GM23338 (cell line): Measurements from ENCODE around the gene USP32. TPM values are rescaled to one million over a fixed set of nuclear protein-coding genes. Genes with fewer than 3 reads are reported as not detected.

Source experiments
- ETS1 ChIP-seq: IDR thresholded peaks from 2 replicates; pipeline ENCODE4 v1.6.1; 2016; ENCODE audit warnings: antibody characterized with exemption
- EZH2 ChIP-seq: fragments of 200-600 bp; sonication (generic); IDR thresholded peaks from one replicate; pipeline ENCODE4 v1.8.0; 2017; ENCODE audit warnings: antibody characterized with exemption, mild to moderate bottlenecking, low read depth; ENCODE audit not compliant: unreplicated experiment
- polyA plus RNA-seq: library from polyadenylated mRNA; unstranded; fragments of >200 nt; fragmentation: Nextera tagmentation; extraction: Ambion mirVana; gene quantifications from 2 replicates; pipeline ENCODE4 v1.2.1, GENCODE V29; 2016
- total RNA-seq: library from RNA; depleted of rRNA; stranded (reverse); fragments of >200 nt; shearing (Covaris generic); gene quantifications from 2 replicates; pipeline ENCODE4 v1.2.3, GENCODE V29; 2014
- TF ChIP-seq, protein P1 (sequence below): IDR thresholded peaks from one replicate; pipeline ENCODE4 v1.6.1; 2018; ENCODE audit warnings: antibody characterized with exemption; ENCODE audit not compliant: unreplicated experiment
- TF ChIP-seq, protein P2 (sequence below): fragments of 250-450 bp; sonication (Bioruptor Pico); IDR thresholded peaks from 2 replicates; pipeline ENCODE4 v1.5.0; 2020; ENCODE audit warnings: mild to moderate bottlenecking, moderate library complexity

Gene USP32
- total and polyA plus RNA-seq, 2 experiments from 2014 or later: 43.6 to 129 TPM

GRCh38 chr17:60174035-60174434 is 217.9 kb downstream of the USP32 start (continued):
- TF ChIP-seq, protein P1, sequence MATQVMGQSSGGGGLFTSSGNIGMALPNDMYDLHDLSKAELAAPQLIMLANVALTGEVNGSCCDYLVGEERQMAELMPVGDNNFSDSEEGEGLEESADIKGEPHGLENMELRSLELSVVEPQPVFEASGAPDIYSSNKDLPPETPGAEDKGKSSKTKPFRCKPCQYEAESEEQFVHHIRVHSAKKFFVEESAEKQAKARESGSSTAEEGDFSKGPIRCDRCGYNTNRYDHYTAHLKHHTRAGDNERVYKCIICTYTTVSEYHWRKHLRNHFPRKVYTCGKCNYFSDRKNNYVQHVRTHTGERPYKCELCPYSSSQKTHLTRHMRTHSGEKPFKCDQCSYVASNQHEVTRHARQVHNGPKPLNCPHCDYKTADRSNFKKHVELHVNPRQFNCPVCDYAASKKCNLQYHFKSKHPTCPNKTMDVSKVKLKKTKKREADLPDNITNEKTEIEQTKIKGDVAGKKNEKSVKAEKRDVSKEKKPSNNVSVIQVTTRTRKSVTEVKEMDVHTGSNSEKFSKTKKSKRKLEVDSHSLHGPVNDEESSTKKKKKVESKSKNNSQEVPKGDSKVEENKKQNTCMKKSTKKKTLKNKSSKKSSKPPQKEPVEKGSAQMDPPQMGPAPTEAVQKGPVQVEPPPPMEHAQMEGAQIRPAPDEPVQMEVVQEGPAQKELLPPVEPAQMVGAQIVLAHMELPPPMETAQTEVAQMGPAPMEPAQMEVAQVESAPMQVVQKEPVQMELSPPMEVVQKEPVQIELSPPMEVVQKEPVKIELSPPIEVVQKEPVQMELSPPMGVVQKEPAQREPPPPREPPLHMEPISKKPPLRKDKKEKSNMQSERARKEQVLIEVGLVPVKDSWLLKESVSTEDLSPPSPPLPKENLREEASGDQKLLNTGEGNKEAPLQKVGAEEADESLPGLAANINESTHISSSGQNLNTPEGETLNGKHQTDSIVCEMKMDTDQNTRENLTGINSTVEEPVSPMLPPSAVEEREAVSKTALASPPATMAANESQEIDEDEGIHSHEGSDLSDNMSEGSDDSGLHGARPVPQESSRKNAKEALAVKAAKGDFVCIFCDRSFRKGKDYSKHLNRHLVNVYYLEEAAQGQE: no peak
- TF ChIP-seq EZH2 (no peak), ETS1 (no peak)
- TF ChIP-seq, protein P2, sequence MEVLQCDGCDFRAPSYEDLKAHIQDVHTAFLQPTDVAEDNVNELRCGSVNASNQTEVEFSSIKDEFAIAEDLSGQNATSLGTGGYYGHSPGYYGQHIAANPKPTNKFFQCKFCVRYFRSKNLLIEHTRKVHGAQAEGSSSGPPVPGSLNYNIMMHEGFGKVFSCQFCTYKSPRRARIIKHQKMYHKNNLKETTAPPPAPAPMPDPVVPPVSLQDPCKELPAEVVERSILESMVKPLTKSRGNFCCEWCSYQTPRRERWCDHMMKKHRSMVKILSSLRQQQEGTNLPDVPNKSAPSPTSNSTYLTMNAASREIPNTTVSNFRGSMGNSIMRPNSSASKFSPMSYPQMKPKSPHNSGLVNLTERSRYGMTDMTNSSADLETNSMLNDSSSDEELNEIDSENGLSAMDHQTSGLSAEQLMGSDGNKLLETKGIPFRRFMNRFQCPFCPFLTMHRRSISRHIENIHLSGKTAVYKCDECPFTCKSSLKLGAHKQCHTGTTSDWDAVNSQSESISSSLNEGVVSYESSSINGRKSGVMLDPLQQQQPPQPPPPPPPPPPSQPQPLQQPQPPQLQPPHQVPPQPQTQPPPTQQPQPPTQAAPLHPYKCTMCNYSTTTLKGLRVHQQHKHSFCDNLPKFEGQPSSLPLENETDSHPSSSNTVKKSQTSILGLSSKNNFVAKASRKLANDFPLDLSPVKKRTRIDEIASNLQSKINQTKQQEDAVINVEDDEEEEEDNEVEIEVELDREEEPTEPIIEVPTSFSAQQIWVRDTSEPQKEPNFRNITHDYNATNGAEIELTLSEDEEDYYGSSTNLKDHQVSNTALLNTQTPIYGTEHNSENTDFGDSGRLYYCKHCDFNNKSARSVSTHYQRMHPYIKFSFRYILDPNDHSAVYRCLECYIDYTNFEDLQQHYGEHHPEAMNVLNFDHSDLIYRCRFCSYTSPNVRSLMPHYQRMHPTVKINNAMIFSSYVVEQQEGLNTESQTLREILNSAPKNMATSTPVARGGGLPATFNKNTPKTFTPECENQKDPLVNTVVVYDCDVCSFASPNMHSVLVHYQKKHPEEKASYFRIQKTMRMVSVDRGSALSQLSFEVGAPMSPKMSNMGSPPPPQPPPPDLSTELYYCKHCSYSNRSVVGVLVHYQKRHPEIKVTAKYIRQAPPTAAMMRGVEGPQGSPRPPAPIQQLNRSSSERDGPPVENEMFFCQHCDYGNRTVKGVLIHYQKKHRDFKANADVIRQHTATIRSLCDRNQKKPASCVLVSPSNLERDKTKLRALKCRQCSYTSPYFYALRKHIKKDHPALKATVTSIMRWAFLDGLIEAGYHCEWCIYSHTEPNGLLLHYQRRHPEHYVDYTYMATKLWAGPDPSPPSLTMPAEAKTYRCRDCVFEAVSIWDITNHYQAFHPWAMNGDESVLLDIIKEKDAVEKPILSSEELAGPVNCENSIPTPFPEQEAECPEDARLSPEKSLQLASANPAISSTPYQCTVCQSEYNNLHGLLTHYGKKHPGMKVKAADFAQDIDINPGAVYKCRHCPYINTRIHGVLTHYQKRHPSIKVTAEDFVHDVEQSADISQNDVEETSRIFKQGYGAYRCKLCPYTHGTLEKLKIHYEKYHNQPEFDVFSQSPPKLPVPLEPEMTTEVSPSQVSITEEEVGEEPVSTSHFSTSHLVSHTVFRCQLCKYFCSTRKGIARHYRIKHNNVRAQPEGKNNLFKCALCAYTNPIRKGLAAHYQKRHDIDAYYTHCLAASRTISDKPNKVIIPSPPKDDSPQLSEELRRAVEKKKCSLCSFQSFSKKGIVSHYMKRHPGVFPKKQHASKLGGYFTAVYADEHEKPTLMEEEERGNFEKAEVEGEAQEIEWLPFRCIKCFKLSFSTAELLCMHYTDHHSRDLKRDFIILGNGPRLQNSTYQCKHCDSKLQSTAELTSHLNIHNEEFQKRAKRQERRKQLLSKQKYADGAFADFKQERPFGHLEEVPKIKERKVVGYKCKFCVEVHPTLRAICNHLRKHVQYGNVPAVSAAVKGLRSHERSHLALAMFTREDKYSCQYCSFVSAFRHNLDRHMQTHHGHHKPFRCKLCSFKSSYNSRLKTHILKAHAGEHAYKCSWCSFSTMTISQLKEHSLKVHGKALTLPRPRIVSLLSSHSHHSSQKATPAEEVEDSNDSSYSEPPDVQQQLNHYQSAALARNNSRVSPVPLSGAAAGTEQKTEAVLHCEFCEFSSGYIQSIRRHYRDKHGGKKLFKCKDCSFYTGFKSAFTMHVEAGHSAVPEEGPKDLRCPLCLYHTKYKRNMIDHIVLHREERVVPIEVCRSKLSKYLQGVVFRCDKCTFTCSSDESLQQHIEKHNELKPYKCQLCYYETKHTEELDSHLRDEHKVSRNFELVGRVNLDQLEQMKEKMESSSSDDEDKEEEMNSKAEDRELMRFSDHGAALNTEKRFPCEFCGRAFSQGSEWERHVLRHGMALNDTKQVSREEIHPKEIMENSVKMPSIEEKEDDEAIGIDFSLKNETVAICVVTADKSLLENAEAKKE: no peak
